BLaER1 (cell line): ENCODE results near the gene NTRK2.

ENCODE experiments used
- H3K27ac ChIP-seq: shearing (Covaris generic); formaldehyde crosslinking; 2 replicates; pipeline ENCODE4 v1.8.1; 2022
- H3K27me3 ChIP-seq: shearing (Covaris generic); formaldehyde crosslinking; 2 replicates; pipeline ENCODE4 v1.8.1; 2022
- H3K36me3 ChIP-seq: shearing (Covaris generic); formaldehyde crosslinking; 2 replicates; pipeline ENCODE4 v1.8.1; 2022
- H3K4me1 ChIP-seq: shearing (Covaris generic); formaldehyde crosslinking; 2 replicates; pipeline ENCODE4 v1.8.1; 2022
- H3K4me2 ChIP-seq: shearing (Covaris generic); formaldehyde crosslinking; 2 replicates; pipeline ENCODE4 v1.8.1; 2022
- H3K4me3 ChIP-seq: shearing (Covaris generic); formaldehyde crosslinking; 2 replicates; pipeline ENCODE4 v1.8.1; 2022
- H3K9ac ChIP-seq: shearing (Covaris generic); formaldehyde crosslinking; 2 replicates; pipeline ENCODE4 v1.8.1; 2022
- H3K9me3 ChIP-seq: shearing (Covaris generic); formaldehyde crosslinking; 2 replicates; pipeline ENCODE4 v1.8.1; 2022
- H4K20me1 ChIP-seq: shearing (Covaris generic); formaldehyde crosslinking; 2 replicates; pipeline ENCODE4 v1.8.1; 2022
- Cebpa-rat ChIP-seq: shearing (Covaris generic); IDR thresholded peaks from 2 replicates; pipeline ENCODE4 v1.8.1; 2022

NTRK2 gene

GRCh38 chr9:84932915-84933527, 263.5 kb downstream of the NTRK2 start:
- Histone ChIP-seq H3K4me3 (no peak overlapping the region), H3K36me3 (no peaks in the 10 kb centered on the region), H3K27me3 (no peaks in the 10 kb centered on the region), H3K4me1 (no peaks in the 10 kb centered on the region), H4K20me1 (no peaks in the 10 kb centered on the region), H3K9me3 (no peaks in the 10 kb centered on the region), H3K9ac (no peak overlapping the region), H3K4me2 (no peak overlapping the region), H3K27ac (no peak overlapping the region)
- no peak for TF ChIP-seq Cebpa-rat

- Histone ChIP-seq H3K9ac (no peak overlapping the region), H3K36me3 (no peaks in the 10 kb centered on the region), H3K27ac (no peak overlapping the region), H3K4me1 (no peaks in the 10 kb centered on the region), H4K20me1 (no peaks in the 10 kb centered on the region), H3K4me3 (no peak overlapping the region), H3K9me3 (no peaks in the 10 kb centered on the region), H3K27me3 (no peaks in the 10 kb centered on the region), H3K4me2 (no peak overlapping the region)
- TF ChIP-seq Cebpa-rat = no peak
Observed at GRCh38 chr9:84935528-84936117, 266.1 kb downstream of the NTRK2 start.

GRCh38 chr9:84937180-84937579, 267.7 kb downstream of the NTRK2 start:
- Histone ChIP-seq H3K36me3 (no peaks in the 10 kb centered on the region), H3K9ac (no peak overlapping the region), H3K9me3 (no peaks in the 10 kb centered on the region), H3K4me2 (no peak overlapping the region), H3K4me1 (peaks cover 2% of the 10 kb centered on the region; the same call in 1 of the 2 replicates), H4K20me1 (no peaks in the 10 kb centered on the region), H3K4me3 (no peak overlapping the region), H3K27me3 (no peaks in the 10 kb centered on the region), H3K27ac (no peak overlapping the region)
- TF ChIP-seq Cebpa-rat = no peak

GRCh38 chr9:84937581-84937980, 268.1 kb downstream of the NTRK2 start:
- TF ChIP-seq Cebpa-rat = no peak
- H3K27me3 ChIP-seq = no peaks in the 10 kb centered on the region
- H3K9me3 ChIP-seq = no peaks in the 10 kb centered on the region
- H3K4me3 ChIP-seq = no peak overlapping the region
- H3K4me2 ChIP-seq = no peak overlapping the region
- H3K4me1 ChIP-seq = peaks cover 4% of the 10 kb centered on the region; the same call in 1 of the 2 replicates
- no peaks in the 10 kb centered on the region for H3K36me3 ChIP-seq
- no peak overlapping the region for H3K27ac ChIP-seq
- H4K20me1 ChIP-seq = no peaks in the 10 kb centered on the region
- H3K9ac ChIP-seq = no peak overlapping the region

GRCh38 chr9:84939774-84940173, 270.2 kb downstream of the NTRK2 start:
- no peaks in the 10 kb centered on the region for H3K27me3 ChIP-seq
- TF ChIP-seq Cebpa-rat = no peak
- no peak overlapping the region for H3K27ac ChIP-seq
- H3K4me1 ChIP-seq = peaks cover 4% of the 10 kb centered on the region; the same call in 1 of the 2 replicates
- no peak overlapping the region for H3K4me3 ChIP-seq
- no peak overlapping the region for H3K9ac ChIP-seq
- no peaks in the 10 kb centered on the region for H3K9me3 ChIP-seq
- no peaks in the 10 kb centered on the region for H3K36me3 ChIP-seq
- H3K4me2 ChIP-seq = no peak overlapping the region
- H4K20me1 ChIP-seq = no peaks in the 10 kb centered on the region

DNA sequence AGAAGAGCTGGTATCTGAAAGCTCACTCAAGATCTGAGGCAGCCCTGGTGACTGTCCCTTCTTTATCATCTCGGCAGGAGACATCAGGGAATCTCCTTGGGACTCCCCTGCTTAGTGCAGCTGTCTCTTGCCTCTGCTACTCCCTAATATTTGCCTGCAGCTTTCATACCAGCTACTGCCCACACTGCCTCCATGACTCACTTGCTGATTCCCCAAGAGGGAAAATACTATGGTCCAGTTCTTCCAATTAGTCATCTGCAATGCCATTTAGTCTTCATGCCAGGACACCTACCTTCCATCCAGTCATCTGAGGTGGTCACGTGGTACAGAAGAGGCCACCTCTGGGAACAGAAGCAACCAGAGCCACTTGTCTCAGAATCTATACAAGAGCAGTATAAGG, 270.8 kb downstream of the NTRK2 start:
- Histone ChIP-seq H3K4me2 (no peak overlapping the region), H3K9ac (no peak overlapping the region)

DNA sequence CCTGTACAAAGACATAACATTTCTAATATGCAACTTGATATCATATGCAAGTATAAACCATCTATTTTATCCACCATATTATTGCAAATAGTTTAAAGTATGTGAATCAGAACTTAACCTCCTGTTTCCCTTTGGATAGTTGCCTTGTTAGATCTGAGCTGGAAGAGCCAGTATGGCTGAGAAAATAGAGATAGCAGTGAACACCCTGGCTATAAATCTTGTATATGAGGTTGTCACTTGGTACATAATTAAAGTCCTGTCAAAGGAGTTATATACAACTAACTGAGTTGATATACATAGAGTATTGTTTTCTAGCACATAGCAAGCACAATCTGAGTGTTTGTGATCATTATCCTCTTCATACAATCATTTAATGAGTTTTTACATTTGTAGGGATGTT, 272.3 kb downstream of the NTRK2 start:
- Histone ChIP-seq H3K4me3 (no peak overlapping the region), H3K36me3 (no peaks in the 10 kb centered on the region), H3K4me2 (no peak overlapping the region), H3K9me3 (no peaks in the 10 kb centered on the region), H3K9ac (no peak overlapping the region), H4K20me1 (no peaks in the 10 kb centered on the region), H3K27me3 (no peaks in the 10 kb centered on the region), H3K27ac (no peak overlapping the region), H3K4me1 (peaks cover 4% of the 10 kb centered on the region; the same call in 1 of the 2 replicates)
- TF ChIP-seq Cebpa-rat = no peak

More for the DNA sequence above, 270.8 kb downstream of the NTRK2 start:
- Histone ChIP-seq H3K27me3 (no peaks in the 10 kb centered on the region), H4K20me1 (no peaks in the 10 kb centered on the region), H3K4me3 (no peak overlapping the region), H3K27ac (no peak overlapping the region), H3K4me1 (peaks cover 4% of the 10 kb centered on the region; the same call in 1 of the 2 replicates), H3K9me3 (no peaks in the 10 kb centered on the region), H3K36me3 (no peaks in the 10 kb centered on the region)
- TF ChIP-seq Cebpa-rat = no peak

- H3K4me1 ChIP-seq = peaks cover 4% of the 10 kb centered on the region; the same call in 1 of the 2 replicates
- H3K4me2 ChIP-seq = no peak overlapping the region
- no peaks in the 10 kb centered on the region for H4K20me1 ChIP-seq
- H3K9me3 ChIP-seq = no peaks in the 10 kb centered on the region
- TF ChIP-seq Cebpa-rat = no peak
- H3K36me3 ChIP-seq = no peaks in the 10 kb centered on the region
- no peak overlapping the region for H3K9ac ChIP-seq
- no peak overlapping the region for H3K27ac ChIP-seq
- H3K4me3 ChIP-seq = no peak overlapping the region
- H3K27me3 ChIP-seq = no peaks in the 10 kb centered on the region
Observed at GRCh38 chr9:84943482-84944050, 274.0 kb downstream of the NTRK2 start.

GRCh38 chr9:84945878-84946538, 276.5 kb downstream of the NTRK2 start:
- Histone ChIP-seq H3K9me3 (no peaks in the 10 kb centered on the region), H3K36me3 (no peaks in the 10 kb centered on the region), H4K20me1 (no peaks in the 10 kb centered on the region), H3K27ac (no peak overlapping the region), H3K4me3 (no peak overlapping the region), H3K4me2 (no peak overlapping the region), H3K9ac (no peak overlapping the region), H3K27me3 (no peaks in the 10 kb centered on the region), H3K4me1 (peaks cover 4% of the 10 kb centered on the region; the same call in 1 of the 2 replicates)
- TF ChIP-seq Cebpa-rat = no peak

GRCh38 chr9:84947412-84947972, 278.0 kb downstream of the NTRK2 start:
- H3K36me3 ChIP-seq = no peaks in the 10 kb centered on the region

More at GRCh38 chr9:84947412-84947972, 278.0 kb downstream of the NTRK2 start:
- TF ChIP-seq Cebpa-rat = no peak
- Histone ChIP-seq H4K20me1 (no peaks in the 10 kb centered on the region), H3K27ac (no peak overlapping the region), H3K27me3 (no peaks in the 10 kb centered on the region), H3K9me3 (no peaks in the 10 kb centered on the region), H3K4me2 (no peak overlapping the region), H3K4me3 (no peak overlapping the region), H3K4me1 (no peaks in the 10 kb centered on the region), H3K9ac (no peak overlapping the region)
